ENCODE measurements around the gene PLCE1.
A peak's percentile ranks its signal among the peaks of the same experiment; 100 is the strongest.

PLCE1 gene

DNA sequence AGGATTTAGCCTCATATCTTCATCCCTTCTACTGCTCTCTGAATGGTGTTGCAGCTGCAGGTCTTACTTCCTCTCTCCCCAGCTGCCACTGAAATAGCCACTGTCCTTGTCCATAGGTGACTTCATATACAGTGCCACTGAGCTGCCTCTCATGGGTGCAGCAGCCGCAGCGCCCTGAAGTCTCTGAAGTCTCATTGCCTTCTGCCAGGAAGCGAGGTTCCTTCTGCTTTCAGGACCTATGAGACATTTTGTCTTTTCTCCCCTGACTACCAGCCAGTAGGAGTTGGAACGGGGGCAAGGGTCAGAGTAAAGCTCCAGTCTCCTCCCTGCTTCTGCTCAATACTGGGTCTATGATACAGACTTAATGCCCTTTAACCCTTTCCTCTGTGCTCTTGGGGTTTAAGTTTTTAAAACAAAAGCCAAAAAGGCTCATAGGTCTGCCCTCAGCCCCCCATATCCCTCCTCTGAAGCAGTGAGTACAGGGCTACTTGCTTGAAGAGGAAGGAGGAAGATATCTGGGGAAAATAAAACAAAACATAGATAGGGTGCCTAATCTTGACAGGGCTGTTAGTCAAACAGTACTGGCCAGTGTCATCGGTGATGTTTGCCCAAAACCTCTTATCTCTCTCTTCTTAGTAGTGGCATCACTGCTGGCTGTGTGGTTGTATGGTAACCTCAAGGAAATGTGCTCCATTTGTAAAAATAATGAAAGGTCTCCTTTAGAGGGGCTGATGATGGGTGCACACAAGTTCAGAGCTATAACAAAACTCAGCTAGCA is 7.1 kb downstream of the PLCE1 start:
- no peak overlapping the region for H3K4me3 ChIP-seq (ENCODE audit: low read length)
- TF ChIP-seq, protein P1, sequence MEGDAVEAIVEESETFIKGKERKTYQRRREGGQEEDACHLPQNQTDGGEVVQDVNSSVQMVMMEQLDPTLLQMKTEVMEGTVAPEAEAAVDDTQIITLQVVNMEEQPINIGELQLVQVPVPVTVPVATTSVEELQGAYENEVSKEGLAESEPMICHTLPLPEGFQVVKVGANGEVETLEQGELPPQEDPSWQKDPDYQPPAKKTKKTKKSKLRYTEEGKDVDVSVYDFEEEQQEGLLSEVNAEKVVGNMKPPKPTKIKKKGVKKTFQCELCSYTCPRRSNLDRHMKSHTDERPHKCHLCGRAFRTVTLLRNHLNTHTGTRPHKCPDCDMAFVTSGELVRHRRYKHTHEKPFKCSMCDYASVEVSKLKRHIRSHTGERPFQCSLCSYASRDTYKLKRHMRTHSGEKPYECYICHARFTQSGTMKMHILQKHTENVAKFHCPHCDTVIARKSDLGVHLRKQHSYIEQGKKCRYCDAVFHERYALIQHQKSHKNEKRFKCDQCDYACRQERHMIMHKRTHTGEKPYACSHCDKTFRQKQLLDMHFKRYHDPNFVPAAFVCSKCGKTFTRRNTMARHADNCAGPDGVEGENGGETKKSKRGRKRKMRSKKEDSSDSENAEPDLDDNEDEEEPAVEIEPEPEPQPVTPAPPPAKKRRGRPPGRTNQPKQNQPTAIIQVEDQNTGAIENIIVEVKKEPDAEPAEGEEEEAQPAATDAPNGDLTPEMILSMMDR (conservative IDR thresholded peaks at IDR 0.05; ENCODE audit: low read depth, low read length), result no peak
- no peak for DNase-seq (ENCODE audit: low read depth)

DNA sequence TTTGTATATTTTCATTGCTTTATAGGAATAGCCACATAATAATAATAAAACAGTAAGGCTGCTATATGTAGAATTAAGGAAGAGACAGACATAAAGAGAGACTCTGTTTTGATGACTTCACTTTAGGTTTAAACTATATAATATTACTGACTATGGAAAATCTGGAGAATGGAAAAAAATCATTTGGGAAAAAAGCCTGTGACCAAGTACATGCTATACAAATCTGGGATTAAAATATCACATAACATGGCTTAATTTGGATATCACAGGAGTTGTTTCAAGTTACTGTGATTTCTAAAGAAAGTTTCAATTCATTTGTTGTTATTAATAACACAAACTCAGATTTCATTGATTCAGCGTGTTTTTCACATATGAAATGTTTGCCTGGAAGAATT is 7.7 kb downstream of the PLCE1 start:
- TF ChIP-seq, protein P1 (conservative IDR thresholded peaks at IDR 0.05; ENCODE audit: low read depth, low read length), result no peak
- DNase-seq (ENCODE audit: low read depth), result no peak
- no peak overlapping the region for H3K4me3 ChIP-seq (ENCODE audit: low read length)

DNA sequence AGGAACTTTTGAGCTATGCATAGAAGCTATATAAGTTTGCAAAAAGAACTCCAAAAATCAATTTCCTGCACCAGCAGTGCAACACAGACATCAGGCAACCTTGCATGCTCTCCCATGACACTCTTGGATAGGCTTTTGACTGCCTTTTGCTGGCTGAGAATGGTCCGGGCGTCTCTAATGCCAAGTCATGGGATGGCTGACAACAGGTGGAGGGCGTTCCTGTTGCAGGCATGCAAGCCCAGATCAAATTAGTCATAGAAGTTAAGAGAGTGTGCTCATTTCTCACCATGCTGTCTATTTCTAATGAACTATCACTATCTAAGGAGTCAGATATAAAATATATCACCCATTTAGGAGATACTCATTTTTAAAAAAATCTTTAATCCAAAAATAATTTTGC is 8.4 kb downstream of the PLCE1 start:
- TF ChIP-seq, protein P1 (conservative IDR thresholded peaks at IDR 0.05; ENCODE audit: low read depth, low read length), result no peak
- DNase-seq (ENCODE audit: low read depth), result peak; percentile 90
- no peak overlapping the region for H3K4me3 ChIP-seq (ENCODE audit: low read length)

DNA sequence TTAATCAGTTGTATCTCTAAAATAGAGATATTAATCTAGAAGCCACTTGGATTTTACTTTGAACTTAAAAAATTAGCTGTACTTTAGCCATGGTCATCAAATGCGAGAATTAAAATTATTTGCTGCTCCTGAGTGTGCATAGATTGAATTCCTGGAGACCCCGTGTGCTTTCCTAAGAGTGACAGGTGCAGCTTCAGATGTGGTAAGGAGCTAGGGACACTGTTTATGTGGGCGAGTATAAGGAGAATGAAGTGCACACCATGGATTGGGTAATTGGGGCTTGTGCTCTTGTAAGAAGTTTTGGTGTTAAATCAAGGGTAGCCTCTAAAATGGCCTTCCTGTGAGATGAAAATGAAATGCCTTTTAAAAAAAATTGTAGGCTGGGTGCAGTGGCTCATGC is 9.8 kb downstream of the PLCE1 start:
- TF ChIP-seq, protein P1 (conservative IDR thresholded peaks at IDR 0.05; ENCODE audit: low read depth, low read length), result no peak
- H3K4me3 ChIP-seq (ENCODE audit: low read length), result no peak overlapping the region
- DNase-seq (ENCODE audit: low read depth), result no peak

DNA sequence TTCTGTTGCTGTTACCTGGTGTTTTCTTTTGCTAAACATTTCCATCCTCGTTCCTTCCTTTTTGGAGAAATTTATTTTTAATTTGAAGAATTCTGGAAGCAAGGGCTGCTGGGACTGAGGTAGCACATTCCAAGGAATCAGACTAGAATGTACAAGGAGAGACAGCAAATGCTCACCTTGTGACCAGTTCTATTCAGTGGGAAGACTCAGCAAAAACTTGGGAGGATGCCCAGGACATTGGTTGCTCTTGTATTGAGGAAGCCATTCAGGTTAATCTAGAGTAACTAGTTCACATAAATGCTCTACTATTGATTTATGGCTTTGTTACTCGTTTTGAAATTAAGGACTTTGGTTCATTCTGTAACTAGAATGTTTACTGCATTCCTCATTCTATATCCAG is 11.3 kb downstream of the PLCE1 start:
- TF ChIP-seq, protein P1 (conservative IDR thresholded peaks at IDR 0.05; ENCODE audit: low read depth, low read length), result no peak
- DNase-seq (ENCODE audit: low read depth), result no peak
- H3K4me3 ChIP-seq (ENCODE audit: low read length), result no peak overlapping the region

DNA sequence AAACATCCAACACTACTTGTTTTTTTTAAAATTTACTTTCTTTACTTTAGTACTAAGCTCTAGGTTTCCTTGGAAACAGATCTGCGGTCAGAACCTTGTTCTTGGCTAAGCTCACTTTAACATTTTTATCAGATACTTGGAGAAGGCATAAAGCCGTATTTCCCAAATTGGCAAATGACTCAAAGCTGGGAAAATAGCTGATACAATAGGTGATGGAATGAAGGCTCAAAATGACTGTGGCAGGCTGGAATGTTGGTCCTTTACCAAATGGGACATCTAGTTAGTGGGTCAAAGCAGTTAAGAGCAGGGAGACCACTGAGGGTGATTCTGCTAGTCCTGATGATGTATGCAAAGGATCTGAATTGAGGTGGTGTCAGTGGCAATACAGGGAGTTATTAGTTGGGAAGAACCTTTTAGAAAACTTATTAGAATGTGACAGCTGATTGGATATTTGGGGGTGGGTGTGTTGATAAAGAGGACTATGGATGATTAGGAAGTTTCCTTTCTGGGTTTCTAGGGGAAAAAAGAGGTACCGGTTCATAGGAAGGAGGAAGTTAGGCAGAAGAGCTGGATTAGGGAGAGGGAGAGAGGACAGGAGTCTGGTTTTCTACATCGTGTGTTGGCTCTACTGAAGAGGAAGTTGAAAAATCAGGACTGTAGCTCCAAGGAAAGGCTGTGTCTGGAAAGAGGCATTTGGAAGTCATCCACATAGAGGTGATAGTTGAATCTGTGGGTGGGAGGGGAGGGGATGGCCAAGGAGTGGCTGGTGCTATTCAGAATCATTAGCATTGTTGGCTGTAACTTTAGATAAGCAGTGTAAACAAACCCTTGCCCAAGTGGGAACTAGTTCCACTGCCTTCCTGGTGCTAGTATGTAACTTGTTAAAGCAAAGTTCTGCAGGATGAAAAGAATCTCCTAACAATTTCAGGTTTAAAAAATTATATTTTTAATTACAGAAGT is 13.1 kb downstream of the PLCE1 start:
- peak overlapping the region; percentile 8 for H3K4me3 ChIP-seq (ENCODE audit: low read length)
- peak; percentile 95 for DNase-seq (ENCODE audit: low read depth)
- TF ChIP-seq, protein P1 (conservative IDR thresholded peaks at IDR 0.05; ENCODE audit: low read depth, low read length), result no peak

Measured in retinal pigment epithelial cell (primary cell).